Caco-2 (cell line): ENCODE results near the gene REG3A. TPM values are rescaled to one million over a fixed set of nuclear protein-coding genes. Genes with fewer than 3 reads are reported as not detected.

Experiments used
- total RNA-seq: library from RNA; stranded (reverse); gene quantifications from 2 replicates; pipeline ENCODE4 v1.2.3, GENCODE V29; 2022

REG3A gene
- total RNA-seq, 1 experiment from 2014 or later = 0.45 TPM

Other genes with a start within 250 kb of the REG3A start
- not detected in 2 replicates for gene REG3G, start 134.1 kb downstream of the REG3A start, total RNA-seq
- not detected in 2 replicates for gene REG1B, start 71.8 kb downstream of the REG3A start, total RNA-seq
- gene REG1A, start 39.3 kb downstream of the REG3A start, total RNA-seq = 0.73 TPM in 1 of 2 replicates, not detected in the other